Upper lobe of left lung (tissue), 4 donors: ENCODE results near the gene SLC6A20.

Experiments
- EP300 ChIP-seq, 4 donors: sonication (generic); formaldehyde crosslinking; IDR thresholded peaks; one replicate each; pipeline ENCODE4 v1.5.1; 2017; ENCODE audit warnings: antibody characterized with exemption in 4 of 4, control low read depth in 2 of 4
- TF ChIP-seq, protein P1 (sequence below), 6 experiments: fragments of 450-650 bp in 4 of 6; fragments of 200-600 bp in 2 of 6; sonication (generic) in 2 of 6; IDR thresholded peaks; one replicate each; pipeline ENCODE4 v1.5.1; 2016 to 2019; ENCODE audit warnings: antibody characterized with exemption in 6 of 6

DNA sequence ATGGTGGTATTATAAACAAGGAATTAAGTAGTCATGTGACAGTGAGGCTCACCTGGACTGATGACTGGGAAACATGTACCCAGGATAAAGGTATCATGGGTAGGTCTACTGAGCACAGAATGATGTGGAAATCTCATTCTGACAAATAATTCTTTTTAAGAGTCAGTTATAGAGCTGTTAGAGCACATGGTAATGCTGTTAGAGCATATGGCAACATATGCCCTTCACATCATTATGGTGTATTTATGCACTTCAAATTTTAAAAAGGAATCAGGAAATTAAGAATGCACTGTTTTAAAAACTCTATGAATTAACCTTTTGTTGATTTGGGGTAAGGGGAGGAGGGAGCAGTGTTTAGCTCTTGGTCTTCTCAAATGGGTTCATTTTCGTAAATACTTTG lies 1.7 kb downstream of the SLC6A20 start:
- TF ChIP-seq, protein P1, sequence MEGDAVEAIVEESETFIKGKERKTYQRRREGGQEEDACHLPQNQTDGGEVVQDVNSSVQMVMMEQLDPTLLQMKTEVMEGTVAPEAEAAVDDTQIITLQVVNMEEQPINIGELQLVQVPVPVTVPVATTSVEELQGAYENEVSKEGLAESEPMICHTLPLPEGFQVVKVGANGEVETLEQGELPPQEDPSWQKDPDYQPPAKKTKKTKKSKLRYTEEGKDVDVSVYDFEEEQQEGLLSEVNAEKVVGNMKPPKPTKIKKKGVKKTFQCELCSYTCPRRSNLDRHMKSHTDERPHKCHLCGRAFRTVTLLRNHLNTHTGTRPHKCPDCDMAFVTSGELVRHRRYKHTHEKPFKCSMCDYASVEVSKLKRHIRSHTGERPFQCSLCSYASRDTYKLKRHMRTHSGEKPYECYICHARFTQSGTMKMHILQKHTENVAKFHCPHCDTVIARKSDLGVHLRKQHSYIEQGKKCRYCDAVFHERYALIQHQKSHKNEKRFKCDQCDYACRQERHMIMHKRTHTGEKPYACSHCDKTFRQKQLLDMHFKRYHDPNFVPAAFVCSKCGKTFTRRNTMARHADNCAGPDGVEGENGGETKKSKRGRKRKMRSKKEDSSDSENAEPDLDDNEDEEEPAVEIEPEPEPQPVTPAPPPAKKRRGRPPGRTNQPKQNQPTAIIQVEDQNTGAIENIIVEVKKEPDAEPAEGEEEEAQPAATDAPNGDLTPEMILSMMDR (IDR thresholded peaks at IDR 0.05) = no peak
- TF ChIP-seq EP300 (IDR thresholded peaks at IDR 0.05) = no peak
